HepG2 (cell line): ENCODE measurements around the gene NSFL1C. TPM values are rescaled to one million over a fixed set of nuclear protein-coding genes. Genes with fewer than 3 reads are reported as not detected.

ENCODE experiments used
- BRD4 ChIP-seq: sonication (generic); formaldehyde crosslinking; IDR thresholded peaks from 2 replicates; pipeline ENCODE4 v1.4.0; 2020; ENCODE audit warnings: missing genetic modification reagents
- CBX5 ChIP-seq: sonication (generic); formaldehyde crosslinking; IDR thresholded peaks from 2 replicates; pipeline ENCODE4 v1.4.0; 2020; ENCODE audit warnings: missing genetic modification reagents, borderline replicate concordance
- EP300 ChIP-seq, 3 experiments: sonication (generic) in 1 of 3; formaldehyde crosslinking in 1 of 3; IDR thresholded peaks; 2 replicates each; pipeline versions ENCODE4 v1.5.1 to v1.6.1; 2011 to 2020; ENCODE audit warnings: low read depth in 2 of 3, low read length in 2 of 3, borderline replicate concordance in 1 of 3, improper control_type of control experiment in 1 of 3, mild to moderate bottlenecking in 1 of 3, missing genetic modification reagents in 1 of 3, moderate library complexity in 1 of 3
- GLI4 ChIP-seq: sonication (generic); formaldehyde crosslinking; IDR thresholded peaks from 2 replicates; pipeline ENCODE4 v1.5.1; 2020; ENCODE audit warnings: missing genetic modification reagents, mild to moderate bottlenecking, moderate library complexity, borderline replicate concordance
- HMGA1 ChIP-seq: sonication (generic); formaldehyde crosslinking; conservative IDR thresholded peaks from 2 replicates; pipeline ENCODE4 v1.4.0; 2020; ENCODE audit warnings: missing genetic modification reagents
- HNRNPLL ChIP-seq: fragments of 200-400 bp; formaldehyde crosslinking; IDR thresholded peaks from 2 replicates; pipeline ENCODE4 v1.6.1; 2017; ENCODE audit warnings: mild to moderate bottlenecking, low read depth, low read length; ENCODE audit not compliant: poor library complexity, severe bottlenecking
- IRF2 ChIP-seq: IDR thresholded peaks from 2 replicates; pipeline ENCODE4 v1.6.1; 2018; ENCODE audit warnings: missing genetic modification reagents, missing compliant biosample characterization
- KLF11 ChIP-seq: IDR thresholded peaks from 2 replicates; pipeline ENCODE4 v1.6.1; 2016; ENCODE audit warnings: missing compliant biosample characterization
- MEF2D ChIP-seq: sonication (generic); formaldehyde crosslinking; IDR thresholded peaks from 2 replicates; pipeline ENCODE4 v1.5.1; 2020; ENCODE audit warnings: mild to moderate bottlenecking, missing genetic modification reagents
- PAX8 ChIP-seq: sonication (generic); formaldehyde crosslinking; IDR thresholded peaks from 2 replicates; pipeline ENCODE4 v1.8.0; 2022; ENCODE audit warnings: mild to moderate bottlenecking, missing genetic modification reagents, borderline replicate concordance
- SRSF9 ChIP-seq: fragments of 200-400 bp; formaldehyde crosslinking; IDR thresholded peaks from 2 replicates; pipeline ENCODE4 v1.6.1; 2018; ENCODE audit warnings: borderline replicate concordance, mild to moderate bottlenecking, low read depth, low read length; ENCODE audit not compliant: insufficient read depth, poor library complexity, severe bottlenecking
- ZBTB20 ChIP-seq: sonication (generic); formaldehyde crosslinking; IDR thresholded peaks from 2 replicates; pipeline ENCODE4 v1.8.1; 2023; ENCODE audit warnings: missing genetic modification reagents, low read depth, mild to moderate bottlenecking, borderline replicate concordance
- ZBTB34 ChIP-seq: sonication (generic); formaldehyde crosslinking; IDR thresholded peaks from 2 replicates; pipeline ENCODE4 v1.8.0; 2022; ENCODE audit warnings: mild to moderate bottlenecking, missing genetic modification reagents
- ZBTB38 ChIP-seq: sonication (generic); formaldehyde crosslinking; IDR thresholded peaks from 2 replicates; pipeline ENCODE4 v1.5.1; 2020; ENCODE audit warnings: mild to moderate bottlenecking, missing genetic modification reagents
- ZBTB4 ChIP-seq: sonication (generic); formaldehyde crosslinking; IDR thresholded peaks from 2 replicates; pipeline ENCODE4 v1.4.0; 2020; ENCODE audit warnings: missing genetic modification reagents, mild to moderate bottlenecking, borderline replicate concordance
- ZEB1 ChIP-seq: IDR thresholded peaks from 2 replicates; pipeline ENCODE4 v1.6.1; 2012; ENCODE audit warnings: mild to moderate bottlenecking, low read depth, inconsistent platforms; ENCODE audit not compliant: insufficient replicate concordance
- ZMYM4 ChIP-seq: sonication (generic); formaldehyde crosslinking; IDR thresholded peaks from 2 replicates; pipeline ENCODE4 v1.8.1; 2023; ENCODE audit warnings: mild to moderate bottlenecking, missing genetic modification reagents
- ZNF124 ChIP-seq: sonication (generic); formaldehyde crosslinking; IDR thresholded peaks from 2 replicates; pipeline ENCODE4 v1.4.0; 2020; ENCODE audit warnings: missing genetic modification reagents
- ZNF24 ChIP-seq: fragments of 450-650 bp; IDR thresholded peaks from 2 replicates; pipeline ENCODE4 v1.6.1; 2017; ENCODE audit warnings: antibody characterized with exemption, mild to moderate bottlenecking
- ZNF34 ChIP-seq: sonication (generic); formaldehyde crosslinking; IDR thresholded peaks from 2 replicates; pipeline ENCODE4 v1.4.0; 2020; ENCODE audit warnings: mild to moderate bottlenecking, missing genetic modification reagents, borderline replicate concordance
- ZNF432 ChIP-seq: sonication (generic); formaldehyde crosslinking; IDR thresholded peaks from 2 replicates; pipeline ENCODE4 v1.5.0; 2020; ENCODE audit warnings: missing genetic modification reagents, mild to moderate bottlenecking, borderline replicate concordance
- ZNF441 ChIP-seq: sonication (generic); formaldehyde crosslinking; IDR thresholded peaks from 2 replicates; pipeline ENCODE4 v1.7.0; 2021; ENCODE audit warnings: missing genetic modification reagents, borderline replicate concordance
- ZNF549 ChIP-seq: sonication (generic); formaldehyde crosslinking; IDR thresholded peaks from 2 replicates; pipeline ENCODE4 v1.5.0; 2020; ENCODE audit warnings: missing genetic modification reagents
- ZNF556 ChIP-seq: sonication (generic); formaldehyde crosslinking; IDR thresholded peaks from 2 replicates; pipeline ENCODE4 v1.4.0; 2020; ENCODE audit warnings: mild to moderate bottlenecking, missing genetic modification reagents, borderline replicate concordance
- ZNF607 ChIP-seq: sonication (generic); formaldehyde crosslinking; IDR thresholded peaks from 2 replicates; pipeline ENCODE4 v1.5.1; 2020; ENCODE audit warnings: missing genetic modification reagents, mild to moderate bottlenecking, borderline replicate concordance
- ZNF678 ChIP-seq: sonication (generic); formaldehyde crosslinking; IDR thresholded peaks from 2 replicates; pipeline ENCODE4 v1.4.0; 2020; ENCODE audit warnings: mild to moderate bottlenecking, missing genetic modification reagents
- polyA plus RNA-seq, 8 experiments: library from polyadenylated mRNA; depleted of rRNA in 3 of 8; stranded (reverse) in 7 of 8; unstranded in 1 of 8; fragments of >200 nt; fragmentation: Illumina TruSeq in 4 of 8; extraction: Trizol in 4 of 8; gene quantifications; 2 replicates each; pipeline versions ENCODE4 v1.2.1 to v1.2.3, GENCODE V29; 2011 to 2016; ENCODE audit warnings: low read depth in 4 of 8, missing spikeins in 1 of 8, mixed read lengths in 1 of 8; ENCODE audit not compliant: insufficient read depth in 1 of 8
- total RNA-seq, 5 experiments: library from RNA; depleted of rRNA; stranded (reverse); fragments of >200 nt; fragmentation: Illumina TruSeq; extraction: Trizol; gene quantifications; 2 replicates each; pipeline ENCODE4 v1.2.3, GENCODE V29; 2016; ENCODE audit warnings: low read depth in 1 of 5

NSFL1C gene
- total and polyA plus RNA-seq, 2 of the 13 experiments (the other 11 are each of a cell fraction or from before 2014, with no cell fraction given): 22.9 to 62.7 TPM

DNA sequence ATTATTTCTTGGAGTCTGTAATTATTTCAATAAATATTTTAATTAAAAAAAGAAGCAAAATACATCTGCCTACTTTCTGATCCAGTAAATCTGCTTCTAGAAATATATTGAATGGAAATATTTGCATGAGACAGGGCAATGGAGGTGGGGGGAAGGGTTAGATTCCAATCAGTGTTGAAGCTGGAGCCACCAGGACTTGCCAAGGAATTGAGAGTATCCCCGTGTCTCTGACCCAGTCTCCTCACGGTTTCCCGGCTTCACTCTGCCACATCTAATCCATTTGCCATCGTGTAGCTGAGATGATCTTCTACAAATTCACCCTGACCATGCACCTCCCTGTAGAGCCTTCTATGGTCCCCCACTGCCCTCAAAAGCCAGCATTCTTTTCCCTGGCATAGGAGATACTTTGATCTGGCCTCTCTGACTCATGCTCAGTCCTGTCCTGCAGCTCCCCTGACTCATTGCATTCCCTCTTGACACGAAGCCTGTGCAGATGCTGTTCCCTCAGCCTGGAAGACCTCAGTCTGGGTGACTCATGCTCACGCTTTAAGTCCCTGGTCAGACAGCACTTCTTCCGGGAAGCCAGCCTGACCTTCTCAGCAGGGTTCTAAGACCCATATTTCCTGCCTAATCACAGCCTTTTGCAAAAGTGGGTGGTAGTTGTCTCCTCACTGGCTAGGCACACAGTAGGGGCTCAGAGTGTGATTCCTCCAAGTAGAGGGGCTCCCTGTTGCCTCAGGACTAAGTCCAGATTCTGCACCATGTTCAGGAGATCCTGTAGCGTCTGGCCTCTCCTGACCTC, 50.8 kb downstream of the NSFL1C start (continued):
- TF ChIP-seq ZBTB20: peak; percentile 68; the same call in 1 of the 2 replicates
- no peak for TF ChIP-seq ZEB1
- TF ChIP-seq ZBTB4 (CRISPR knock-in tag): no peak
- TF ChIP-seq ZNF432: no peak
- peak; percentile 73 to 90; a peak in 3 of 4 replicates for TF ChIP-seq EP300 (IDR thresholded peaks at IDR 0.05; ENCODE audit: low read depth in 2 of 2, low read length in 2 of 2)
- peak; percentile 76 for TF ChIP-seq EP300 (CRISPR knock-in tag; IDR thresholded peaks at IDR 0.05; ENCODE audit: borderline replicate concordance)
- no peak for TF ChIP-seq ZMYM4 (CRISPR knock-in tag)
- TF ChIP-seq ZNF34 (CRISPR knock-in tag): no peak
- no peak for TF ChIP-seq KLF11 (CRISPR knock-in tag)
- TF ChIP-seq HMGA1: no peak
- peak; percentile 64; the same call in 1 of the 2 replicates for TF ChIP-seq MEF2D (CRISPR knock-in tag)
- TF ChIP-seq GLI4 (CRISPR knock-in tag): no peak
- TF ChIP-seq ZBTB34 (CRISPR knock-in tag): no peak
- peak; percentile 67; the same call in 1 of the 2 replicates for TF ChIP-seq ZNF24
- no peak for TF ChIP-seq ZBTB38 (CRISPR knock-in tag)
- TF ChIP-seq ZNF607 (CRISPR knock-in tag): no peak
- no peak for TF ChIP-seq ZNF549 (CRISPR knock-in tag)
- no peak for TF ChIP-seq ZNF678 (CRISPR knock-in tag)
- peak; percentile 28; the same call in 1 of the 2 replicates for TF ChIP-seq ZNF441 (CRISPR knock-in tag)
- TF ChIP-seq HNRNPLL: no peak
- no peak for TF ChIP-seq ZNF124 (CRISPR knock-in tag)
- TF ChIP-seq ZNF556 (CRISPR knock-in tag): peak; percentile 40; the same call in 1 of the 2 replicates
- TF ChIP-seq BRD4 (CRISPR knock-in tag): no peak
- TF ChIP-seq PAX8 (CRISPR knock-in tag): no peak
- TF ChIP-seq CBX5 (CRISPR knock-in tag): peak; percentile 98
- TF ChIP-seq IRF2 (CRISPR knock-in tag): peak; percentile 92
- no peak for TF ChIP-seq SRSF9
